ENCODE data around the gene CRIP1. TPM values are rescaled to one million over a fixed set of nuclear protein-coding genes. Genes with fewer than 3 reads are reported as not detected.

The CRIP1 gene
- total and polyA plus RNA-seq, 2 experiments from 2014 or later: 0.80 to 8.4 TPM

GRCh38 chr14:105450864-105451720 is 35.6 kb upstream of the CRIP1 start:
- H2AFZ ChIP-seq: no peak overlapping the region
- peaks cover 50% of the 10 kb centered on the region for H3K36me3 Mint-ChIP-seq (ENCODE audit: low read depth)
- H3K79me2 ChIP-seq (replicated peaks; ENCODE audit: insufficient read depth): no peaks in the 10 kb centered on the region; the same call in 1 of the 2 replicates
- H3K36me3 ChIP-seq (ENCODE audit: insufficient read depth): peaks cover 10% of the 10 kb centered on the region
- no peak for TF ChIP-seq STAT1 (IDR thresholded peaks at IDR 0.05; ENCODE audit: unreplicated experiment)
- TF ChIP-seq CREB1 (CRISPR knock-in tag; IDR thresholded peaks at IDR 0.05; ENCODE audit: low read depth): no peak
- TF ChIP-seq CTCF (conservative IDR thresholded peaks at IDR 0.05; ENCODE audit: low read depth in 2 of 2): no peak
- TF ChIP-seq EZH2 (IDR thresholded peaks at IDR 0.05; ENCODE audit: low read depth, unreplicated experiment): no peak
- no peak for TF ChIP-seq NANOG (IDR thresholded peaks at IDR 0.05; ENCODE audit: borderline replicate concordance)
- TF ChIP-seq ZNF331 (CRISPR knock-in tag; IDR thresholded peaks at IDR 0.05; ENCODE audit: low read depth): no peak
- TF ChIP-seq ETS1 (IDR thresholded peaks at IDR 0.05): no peak
- no peak for TF ChIP-seq REST (IDR thresholded peaks at IDR 0.05; ENCODE audit: unreplicated experiment)
- TF ChIP-seq JUNB (IDR thresholded peaks at IDR 0.05; ENCODE audit: unreplicated experiment): no peak
- no peak overlapping the region for H3K4me2 ChIP-seq
- peaks cover 13% of the 10 kb centered on the region for H4K20me1 ChIP-seq (replicated peaks; ENCODE audit: insufficient read depth)
- no peaks in the 10 kb centered on the region for H3K9me2 ChIP-seq (ENCODE audit: insufficient read depth)
- no peaks in the 10 kb centered on the region for H3K27me3 ChIP-seq (ENCODE audit: insufficient read depth)
- no peak overlapping the region for H3K27ac ChIP-seq (ENCODE audit: low read depth)
- H3K27ac Mint-ChIP-seq: no peak overlapping the region
- H3K4me1 Mint-ChIP-seq: no peaks in the 10 kb centered on the region
- ATAC-seq: no peak
- H3K4me1 ChIP-seq (ENCODE audit: insufficient read depth): no peaks in the 10 kb centered on the region
- no peak for DNase-seq (ENCODE audit: low spot score)
- no peak overlapping the region for H3K4me3 Mint-ChIP-seq
- peaks cover 10% of the 10 kb centered on the region for H3K27me3 Mint-ChIP-seq (ENCODE audit: insufficient read depth, low read depth, poor library complexity)
- H3K9me3 Mint-ChIP-seq: no peaks in the 10 kb centered on the region
- H3F3A ChIP-seq (replicated peaks; ENCODE audit: low read depth): 0 out of 2 replicates have a peak, but pooled peaks cover 13% of the 10 kb centered on the region
- H3K4me3 ChIP-seq: no peak overlapping the region

Measured in GM23338 (cell line).